ACHN (cell line): ENCODE data around the gene ZNF608.

Experiments
- DNase-seq: peaks from one replicate; pipeline ENCODE4 v3.0.0-alpha.2; 2015
- in situ Hi-C: cut with HindIII; loops from 2 replicates; pipeline ENCODE4 v1.10.0; 2017; ENCODE audit warnings: low sequenced_read_pairs, low pct_ligation_motif_present, low pct_unique_long_range_greater_than_20kb

Gene ZNF608

DNA sequence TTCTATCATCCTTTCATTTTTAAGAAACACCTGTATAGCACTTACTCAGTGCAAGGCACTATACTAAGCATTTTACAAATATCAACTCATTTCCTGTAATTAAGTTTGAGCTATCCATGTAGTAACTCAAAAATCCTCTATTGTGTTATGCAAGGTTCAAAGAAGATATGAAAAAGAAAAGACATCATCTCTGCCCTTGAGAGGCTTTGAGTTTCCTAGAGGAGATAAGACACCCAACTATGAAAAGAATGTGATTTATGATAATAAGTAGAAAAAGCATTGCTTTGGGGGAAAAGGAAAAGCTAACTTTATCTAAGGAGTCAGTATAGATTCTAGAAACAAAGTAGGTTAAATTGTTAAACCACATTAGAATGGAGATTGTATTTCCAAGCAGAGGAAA is 14.2 kb upstream of the ZNF608 start:
- in situ Hi-C loops, result no loop called here
- DNase-seq, result no peak

DNA sequence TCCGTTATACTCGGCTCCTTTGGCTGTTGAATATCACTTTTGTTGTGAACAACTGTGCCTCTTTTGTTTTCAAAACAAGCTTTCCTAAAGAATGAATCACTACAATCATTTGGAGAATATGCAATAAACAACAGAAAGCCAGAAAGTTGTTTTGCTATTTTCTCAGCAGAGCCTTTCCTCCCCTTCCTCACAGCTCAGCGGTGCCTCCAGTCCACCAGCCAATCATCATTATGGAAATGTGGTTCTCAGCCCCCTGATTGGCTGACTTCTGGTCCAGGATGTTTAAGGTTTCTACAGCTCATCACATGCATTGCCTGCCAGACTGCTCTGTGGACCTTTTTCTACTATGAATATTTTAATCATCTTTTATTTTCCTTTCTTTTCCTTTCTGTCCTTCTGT is 9.1 kb upstream of the ZNF608 start:
- DNase-seq, result no peak
- in situ Hi-C loops, result no loop called here

DNA sequence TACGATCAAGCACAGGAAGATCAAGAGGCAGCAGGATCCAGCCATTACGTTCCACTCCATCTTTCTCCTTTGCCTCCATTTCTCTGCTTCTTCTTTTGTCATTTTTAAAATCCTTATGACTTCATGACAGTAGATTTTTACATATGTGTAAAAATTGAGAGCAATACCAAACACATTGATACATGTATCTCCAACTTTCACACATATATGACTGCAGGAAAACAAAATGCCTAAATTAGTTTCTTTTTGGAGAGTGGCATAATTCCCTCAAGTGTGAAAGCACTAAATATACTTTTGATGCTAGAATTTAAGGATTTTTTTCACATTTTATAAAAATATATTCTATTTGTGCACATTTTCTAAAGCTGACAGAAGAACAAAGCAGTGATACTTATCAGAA is 8.6 kb upstream of the ZNF608 start:
- in situ Hi-C loops, result no loop called here
- no peak for DNase-seq

DNA sequence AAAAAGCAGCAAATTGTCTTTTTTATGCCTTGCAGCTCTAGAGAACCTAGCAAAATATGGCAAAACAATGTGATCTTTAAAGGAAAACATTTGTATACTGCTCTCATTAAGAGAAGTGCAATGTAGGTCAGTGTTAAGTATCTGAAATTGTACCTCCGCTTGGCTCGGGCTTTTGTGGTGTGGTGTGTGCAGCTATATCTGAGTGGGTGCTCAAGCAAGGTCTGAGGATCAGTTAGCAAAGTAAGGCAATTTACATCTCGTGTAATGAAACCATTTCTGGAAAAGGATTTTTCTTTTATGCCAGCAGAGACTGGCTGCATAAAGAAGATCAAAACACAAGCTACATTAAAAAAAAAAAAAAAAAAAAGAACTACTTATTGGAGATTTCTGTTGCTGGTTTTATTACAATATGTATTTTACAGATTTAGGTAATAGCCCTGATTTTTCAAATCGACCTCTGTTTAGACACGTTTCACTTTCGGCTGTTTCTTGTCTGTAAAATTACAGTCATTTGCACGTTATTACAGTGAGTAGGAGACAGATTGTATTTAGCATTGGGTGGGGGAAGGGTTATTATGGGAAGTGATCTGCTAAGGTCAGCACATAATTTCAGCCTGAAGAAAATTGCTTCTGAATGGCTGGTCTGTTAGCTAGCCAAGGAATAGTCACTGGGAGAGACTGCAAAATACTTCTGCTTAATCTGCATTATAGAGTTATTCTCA is 7.9 kb upstream of the ZNF608 start:
- no peak for DNase-seq
- in situ Hi-C loops, result no loop called here

DNA sequence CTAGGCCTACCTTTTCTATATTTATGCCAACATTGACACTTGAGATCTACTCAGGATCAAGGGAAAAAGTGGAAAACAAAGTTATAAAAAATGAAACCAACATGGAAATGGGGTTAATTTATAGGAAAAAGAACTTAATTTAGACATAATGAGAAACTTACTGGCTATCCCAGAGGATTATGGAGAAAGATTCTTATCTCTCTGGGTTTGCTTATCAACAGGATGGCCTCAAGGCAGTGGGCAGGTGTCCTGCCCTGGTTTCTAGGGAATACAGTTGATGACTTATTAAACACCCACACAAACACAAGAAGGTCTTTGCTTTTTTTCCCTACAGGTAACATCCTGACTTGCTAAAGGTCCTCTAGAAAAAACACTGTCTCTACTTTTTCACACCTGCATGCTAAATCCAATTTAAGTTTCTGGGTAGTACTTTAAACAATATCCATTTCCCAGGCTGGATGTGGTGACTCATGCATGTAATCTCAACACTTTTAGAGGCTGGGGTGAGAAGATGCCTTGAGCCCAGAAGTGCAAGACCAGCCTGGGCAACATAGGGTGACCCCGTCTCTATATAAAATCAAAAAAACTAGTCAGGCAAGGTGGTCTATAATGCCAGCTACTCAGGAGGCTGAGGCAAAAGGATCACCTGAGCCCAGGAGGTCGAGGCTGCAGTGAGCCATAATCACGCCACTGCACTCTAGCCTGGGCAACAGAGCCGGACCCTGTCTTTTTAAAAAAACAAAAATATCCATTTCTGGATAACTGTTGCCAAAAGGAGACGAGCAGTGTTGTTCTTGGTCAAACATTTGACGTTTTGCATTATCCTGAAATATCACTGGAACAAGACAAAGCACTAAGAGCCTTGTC is 6.6 kb upstream of the ZNF608 start:
- in situ Hi-C loops, result no loop called here

DNA sequence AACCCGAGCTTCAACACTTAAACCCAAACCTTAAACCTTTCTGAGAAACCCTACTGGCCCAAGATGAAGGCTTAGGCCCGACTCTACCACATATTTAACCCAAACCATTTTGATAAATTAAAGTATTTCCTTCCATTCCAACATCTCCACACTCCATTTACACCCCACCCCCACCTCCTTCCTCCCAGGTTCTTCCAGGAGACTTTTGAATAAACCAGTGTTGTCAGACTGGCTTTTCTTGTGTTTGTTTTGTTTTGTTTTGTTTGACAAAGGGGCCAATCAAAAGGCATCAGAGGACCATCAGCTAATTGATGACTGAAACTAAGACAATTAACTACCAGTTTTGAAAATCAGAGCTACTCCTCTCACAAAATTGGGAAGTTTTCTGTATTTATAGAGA is 4.6 kb upstream of the ZNF608 start:
- DNase-seq, result no peak
- in situ Hi-C loops, result no loop called here

More for the DNA sequence above, 6.6 kb upstream of the ZNF608 start:
- no peak for DNase-seq

DNA sequence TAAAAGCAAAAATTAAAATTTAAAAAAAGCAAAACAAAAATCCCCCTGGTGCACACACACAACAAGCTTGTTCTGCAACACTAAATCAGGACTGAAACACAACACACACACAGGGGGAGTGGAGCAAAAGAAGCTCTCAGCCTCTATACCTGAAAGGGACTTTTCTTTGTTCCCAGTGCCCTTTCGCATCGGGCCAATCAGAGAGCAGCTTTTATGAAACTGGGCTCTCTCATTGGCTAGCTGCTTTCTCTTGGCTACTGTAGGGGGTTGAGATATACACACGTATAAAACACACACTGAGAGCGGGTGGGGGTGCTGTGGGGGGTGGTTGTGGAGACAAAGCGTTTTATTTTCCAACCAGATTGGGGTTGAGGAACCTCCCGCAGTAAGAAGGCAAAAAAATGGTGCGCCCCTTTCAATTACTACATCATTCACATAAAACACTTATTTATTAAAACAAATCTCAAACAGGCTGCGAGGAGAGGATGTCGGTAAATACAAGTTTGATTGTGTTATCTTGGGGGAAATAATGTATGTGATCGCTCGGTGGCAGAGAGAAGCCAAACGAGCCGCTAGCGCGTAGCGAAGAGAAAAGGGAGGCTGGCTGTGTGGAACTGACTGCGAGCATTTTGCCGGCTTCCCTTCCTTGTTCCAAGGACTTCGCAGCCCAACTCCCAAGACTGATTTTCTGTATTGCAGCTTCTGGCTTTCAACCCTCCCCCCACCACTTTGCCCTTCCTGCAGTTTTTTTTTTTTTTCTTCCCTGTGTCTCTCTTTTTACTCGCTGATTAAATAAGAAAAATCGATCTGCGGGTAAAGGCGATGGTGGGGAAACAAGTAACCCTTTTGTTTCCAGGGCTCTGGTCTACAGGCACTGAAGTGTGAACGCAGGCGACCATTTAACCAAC is 2.5 kb upstream of the ZNF608 start:
- DNase-seq, result peak; percentile 94
- in situ Hi-C loops, result no loop called here

DNA sequence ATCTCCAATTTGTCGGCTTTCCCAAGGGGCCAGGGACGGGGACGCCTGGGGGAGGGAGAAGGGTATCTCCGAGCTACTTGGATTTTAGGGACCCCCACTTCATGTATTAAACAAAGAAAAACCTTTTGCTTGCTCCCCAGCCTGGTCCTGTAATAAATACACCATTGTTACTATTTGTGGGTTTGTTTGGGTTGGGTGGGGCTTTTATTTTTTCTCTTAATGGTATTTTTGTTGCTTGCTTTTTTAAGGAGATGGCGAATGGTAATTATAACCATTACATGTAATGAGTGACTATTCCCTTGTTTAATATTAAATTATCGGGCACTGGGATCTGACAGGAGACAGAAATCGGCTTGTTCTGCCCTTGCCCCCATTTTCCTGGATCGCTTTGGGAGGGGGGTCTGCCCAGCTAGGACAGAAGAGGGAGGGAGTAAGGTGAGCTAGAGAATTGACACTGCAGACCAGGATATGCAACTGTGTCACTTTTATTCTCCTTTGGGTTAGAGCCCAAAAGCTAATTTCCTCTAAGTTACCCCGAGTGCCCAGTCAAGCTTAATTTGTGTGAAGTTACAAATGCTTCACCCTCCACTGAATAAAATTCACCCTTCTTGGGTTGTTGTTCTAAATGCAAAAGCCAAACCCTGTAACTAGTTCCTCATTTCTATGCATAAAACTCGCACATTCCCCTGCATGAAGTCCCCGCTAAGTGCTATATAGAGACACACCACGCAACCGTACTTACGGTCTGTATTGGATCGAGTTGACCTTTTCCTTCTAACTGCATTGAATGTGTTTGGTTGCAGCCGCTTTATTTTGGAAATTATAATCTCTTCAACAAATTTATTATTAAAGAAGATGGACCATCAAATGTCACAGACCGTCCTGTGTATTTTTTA is 1.6 kb upstream of the ZNF608 start:
- DNase-seq, result peak; percentile 42

DNA sequence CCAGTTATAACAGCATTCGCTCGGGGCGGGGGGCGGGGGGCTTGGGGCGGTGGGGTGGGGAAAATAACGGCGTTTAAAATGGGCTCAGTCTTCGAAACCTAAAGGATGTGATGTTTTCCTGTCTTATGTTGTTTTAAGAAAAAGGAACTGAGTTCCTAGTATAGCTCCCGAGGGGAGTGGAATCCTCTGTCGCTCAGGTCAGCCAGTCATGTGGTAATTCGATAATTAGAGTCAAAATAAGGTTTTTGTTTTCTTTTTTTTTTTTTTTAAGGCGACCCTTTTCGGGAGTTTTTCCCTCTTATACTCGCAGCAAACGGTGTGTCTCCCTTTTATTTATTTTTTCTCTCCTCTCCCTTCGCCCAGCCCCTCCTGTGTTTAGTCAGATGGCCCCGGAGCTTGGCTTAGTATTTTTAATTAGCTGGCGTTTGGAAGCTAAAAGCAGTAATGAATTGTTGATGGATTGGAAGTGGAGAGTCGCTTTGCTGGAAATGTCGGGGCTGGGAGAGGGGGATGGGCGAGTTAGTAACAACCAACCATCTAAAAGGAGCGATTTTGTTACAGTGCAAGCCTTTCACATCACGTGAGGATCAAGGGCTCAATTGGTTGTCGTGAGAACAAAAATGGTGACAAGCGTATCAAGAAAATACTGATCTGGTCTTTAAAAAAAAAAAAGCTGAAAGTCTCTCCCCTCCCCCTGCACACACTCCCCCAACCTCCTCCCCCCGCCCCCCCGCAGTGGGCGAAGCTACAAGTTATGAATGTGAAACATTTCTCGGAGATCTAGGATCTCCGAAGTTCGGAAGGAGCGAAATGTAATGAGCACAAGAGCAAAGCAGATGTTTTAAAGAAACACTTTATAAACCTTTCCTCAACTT is 714 bp upstream of the ZNF608 start:
- peak; percentile 83 for DNase-seq
- in situ Hi-C loops, result no loop called here

More for the DNA sequence above, 1.6 kb upstream of the ZNF608 start:
- in situ Hi-C loops, result no loop called here

DNA sequence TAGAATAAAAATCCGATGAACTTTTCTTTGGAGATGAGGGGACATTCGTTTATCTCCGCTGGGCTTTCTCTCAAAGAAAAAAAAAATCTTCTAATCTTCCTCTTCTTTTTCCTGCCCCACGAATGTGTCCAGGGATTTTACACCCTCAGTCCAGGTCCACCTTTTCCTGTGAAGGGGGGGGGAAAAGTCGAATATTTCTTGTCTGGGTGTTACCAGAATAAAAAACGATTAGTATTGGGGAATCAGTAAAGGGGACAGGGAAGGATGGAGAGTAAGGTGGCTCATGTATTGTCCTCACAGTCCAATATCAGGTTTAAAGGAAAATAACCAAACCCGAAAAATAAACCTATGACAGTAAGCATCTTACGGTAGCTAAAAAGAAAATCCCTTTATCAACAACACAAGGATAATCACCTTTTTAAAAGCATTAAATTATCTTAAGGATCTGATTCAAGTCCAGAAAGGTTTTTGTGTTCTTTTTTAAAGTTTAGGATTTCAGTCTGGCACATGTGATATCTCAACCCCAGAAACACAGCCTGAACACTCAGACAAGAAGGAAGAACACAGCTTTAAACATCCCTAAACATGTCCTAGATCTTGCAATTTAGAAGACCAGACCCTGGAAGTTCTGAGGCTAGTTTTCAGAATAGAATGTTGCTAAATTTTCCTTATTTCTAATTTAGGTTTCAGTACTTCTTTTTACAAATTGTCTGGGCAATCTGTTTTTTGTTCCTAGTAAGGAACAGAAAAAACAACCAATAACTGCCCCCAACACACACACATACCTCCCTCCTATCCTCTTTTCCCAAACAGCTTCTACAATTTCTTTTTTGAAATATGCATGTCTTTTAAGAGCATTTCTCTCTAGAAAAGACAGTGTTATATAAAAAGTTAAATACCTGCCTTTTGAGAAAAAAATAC is 1.2 kb downstream of the ZNF608 start:
- in situ Hi-C loops, result no loop called here
- no peak for DNase-seq

DNA sequence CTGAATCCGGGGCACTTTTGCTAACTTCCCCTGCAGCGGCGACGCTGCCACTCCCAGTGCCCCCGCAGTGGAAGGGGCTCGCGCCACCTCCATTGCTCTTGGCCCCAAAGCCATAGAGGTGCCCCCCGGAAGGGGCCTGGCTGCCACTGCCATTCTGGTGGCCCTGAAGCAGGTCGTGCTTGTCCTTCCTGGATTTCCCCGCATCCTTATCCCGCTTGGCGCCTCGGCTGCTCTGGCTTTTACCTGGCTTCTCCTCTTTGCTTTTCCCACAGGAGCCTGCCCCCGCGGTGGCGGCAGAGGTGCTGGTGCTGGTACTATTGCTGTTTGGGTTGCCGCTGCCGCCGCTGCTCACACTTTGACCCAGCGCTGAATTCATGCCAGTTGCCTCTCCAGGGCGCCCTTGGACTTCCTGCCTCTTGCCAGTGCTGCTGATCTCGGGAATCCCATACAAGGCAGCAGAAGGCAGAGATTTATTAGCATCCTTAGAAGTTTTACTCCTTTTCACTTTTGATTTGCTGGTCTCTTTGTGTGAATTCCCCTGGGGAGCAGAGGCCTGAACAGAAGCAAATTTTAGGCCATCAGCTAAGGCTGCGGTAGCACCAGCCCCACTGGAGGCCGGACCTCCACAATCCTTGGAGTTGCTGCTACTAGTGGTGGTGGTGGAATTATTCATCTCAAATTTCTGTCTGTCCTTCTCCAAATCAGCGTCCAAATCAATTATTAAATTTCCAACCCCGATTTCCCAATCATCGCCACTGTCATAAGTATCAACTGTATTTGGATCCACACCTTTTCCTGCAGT is 2.1 kb downstream of the ZNF608 start:
- in situ Hi-C loops, result no loop called here
- DNase-seq, result peak; percentile 45

DNA sequence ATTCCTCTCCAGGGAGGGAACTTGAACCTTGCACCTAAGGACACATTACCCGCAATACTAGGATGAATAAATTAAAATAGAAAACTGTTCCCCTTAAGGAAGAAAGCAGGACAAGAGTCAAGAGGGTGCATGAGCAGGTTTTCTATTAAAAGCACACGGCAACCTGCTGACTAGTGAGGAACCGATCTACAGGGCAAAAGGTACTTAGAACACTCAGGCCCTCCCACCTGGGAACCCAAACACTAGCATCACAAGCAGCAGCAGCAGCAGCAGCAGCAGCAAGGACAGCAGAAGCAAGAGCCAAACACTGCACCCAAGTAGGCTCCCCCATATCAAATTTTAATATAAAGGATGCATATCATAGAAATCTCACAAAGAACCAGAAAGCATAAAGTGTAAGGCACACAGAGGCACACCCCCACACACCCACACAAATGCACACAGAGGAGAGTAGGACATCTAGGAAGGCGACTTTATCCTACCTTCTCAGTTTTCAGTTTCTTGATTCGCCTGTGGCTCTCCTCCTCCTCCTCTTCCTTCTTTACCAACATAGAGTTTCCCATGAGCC is 2.8 kb downstream of the ZNF608 start:
- no peak for DNase-seq
- in situ Hi-C loops, result no loop called here

DNA sequence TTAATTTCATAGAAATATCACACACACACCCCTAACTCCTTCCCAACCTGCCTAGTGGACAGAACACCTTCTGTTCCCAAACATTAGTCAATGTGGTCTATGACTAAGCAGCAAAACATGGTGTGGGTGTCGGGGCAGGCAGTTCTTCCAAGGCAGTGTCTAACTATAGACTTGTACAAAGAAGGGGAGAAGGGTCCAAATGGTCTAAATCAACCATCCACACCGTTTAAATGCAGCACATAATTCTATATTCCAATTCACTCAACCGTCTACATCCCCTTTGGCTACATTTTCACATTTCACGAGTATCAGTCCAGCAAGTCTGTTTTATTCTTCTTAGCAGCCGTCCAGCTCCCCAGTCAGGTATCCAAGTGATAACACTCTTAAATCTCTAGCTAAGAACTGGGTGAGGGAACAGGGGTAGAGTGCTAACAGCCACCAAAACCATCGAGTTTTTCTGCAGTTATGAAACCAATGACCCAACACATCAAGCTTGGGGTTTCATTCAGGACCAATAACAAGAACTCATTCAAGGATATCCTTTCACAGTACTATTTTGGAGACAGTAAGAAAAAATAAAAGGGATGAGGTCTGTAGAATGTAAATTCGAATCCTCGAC is 3.3 kb downstream of the ZNF608 start:
- in situ Hi-C loops, result no loop called here
- DNase-seq, result peak; percentile 91

DNA sequence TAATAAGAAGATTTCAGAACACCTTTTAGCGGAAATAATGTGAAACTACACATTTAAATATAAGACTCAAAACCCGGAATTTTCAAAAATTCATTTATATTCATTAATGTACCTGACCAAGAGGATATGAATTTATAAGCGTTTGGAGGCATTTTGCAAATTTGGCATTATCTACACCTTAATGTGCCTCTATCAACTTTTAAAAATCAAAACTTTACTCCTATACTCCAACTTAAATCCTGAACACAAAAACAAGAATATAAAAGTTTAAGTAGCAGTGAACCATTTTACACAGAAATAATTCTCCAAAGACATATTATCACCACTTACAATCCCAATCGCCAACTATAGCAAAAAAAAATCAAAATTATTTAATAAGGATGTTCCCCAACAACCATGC is 3.9 kb downstream of the ZNF608 start:
- in situ Hi-C loops, result no loop called here
- DNase-seq, result no peak
